ENCODE measurements around the gene RBKS. TPM values are rescaled to one million over a fixed set of nuclear protein-coding genes. Genes with fewer than 3 reads are reported as not detected.
"Not testable (repeated sequence)": the region's sequence is repeated elsewhere in the genome, so short reads cannot be mapped to it uniquely, and the experiment has no call there.

RBKS gene
- polyA plus RNA-seq, 1 donor, result 1.1 TPM

GRCh38 chr2:27873091-27873490 is 17.1 kb downstream of the RBKS start:
- DNase-seq (ENCODE audit: low read depth), result no peak

GRCh38 chr2:27871802-27872201 is 18.4 kb downstream of the RBKS start:
- DNase-seq (ENCODE audit: low read depth), result no peak

GRCh38 chr2:27870724-27871123 is 19.5 kb downstream of the RBKS start:
- no peak for DNase-seq (ENCODE audit: low read depth)

GRCh38 chr2:27869763-27870162 is 20.4 kb downstream of the RBKS start:
- DNase-seq (ENCODE audit: low read depth), result no peak

- DNase-seq (ENCODE audit: low read depth), result no peak
These were observed 23.9 kb downstream of the RBKS start for GRCh38 chr2:27866237-27866636.

GRCh38 chr2:27863955-27864354 is 26.2 kb downstream of the RBKS start:
- not testable (repeated sequence) for DNase-seq (ENCODE audit: low read depth)

- no peak for DNase-seq (ENCODE audit: low read depth)
These were observed 27.0 kb downstream of the RBKS start for GRCh38 chr2:27863146-27863545.

- DNase-seq (ENCODE audit: low read depth), result no peak
These were observed 30.1 kb downstream of the RBKS start for GRCh38 chr2:27860111-27860510.

GRCh38 chr2:27857417-27858172 is 32.6 kb downstream of the RBKS start:
- no peak for DNase-seq (ENCODE audit: low read depth)

GRCh38 chr2:27856956-27857355 is 33.2 kb downstream of the RBKS start:
- DNase-seq (ENCODE audit: low read depth), result no peak

- no peak for DNase-seq (ENCODE audit: low read depth)
These were observed 33.8 kb downstream of the RBKS start for GRCh38 chr2:27856386-27856785.

GRCh38 chr2:27855476-27855875 is 34.7 kb downstream of the RBKS start:
- DNase-seq (ENCODE audit: low read depth), result no peak

GRCh38 chr2:27854229-27854862 is 35.8 kb downstream of the RBKS start:
- no peak for DNase-seq (ENCODE audit: low read depth)

GRCh38 chr2:27852691-27853090 is 37.5 kb downstream of the RBKS start:
- no peak for DNase-seq (ENCODE audit: low read depth)

- no peak for DNase-seq (ENCODE audit: low read depth)
These were observed 40.5 kb downstream of the RBKS start for GRCh38 chr2:27849558-27850205.

- DNase-seq (ENCODE audit: low read depth), result no peak
These were observed 42.9 kb downstream of the RBKS start for GRCh38 chr2:27847333-27847732.

- no peak for DNase-seq (ENCODE audit: low read depth)
These were observed 45.3 kb downstream of the RBKS start for GRCh38 chr2:27844821-27845255.

- DNase-seq (ENCODE audit: low read depth), result no peak
These were observed 46.2 kb downstream of the RBKS start for GRCh38 chr2:27843992-27844391.

- DNase-seq (ENCODE audit: low read depth), result no peak
These were observed 47.3 kb downstream of the RBKS start for GRCh38 chr2:27842894-27843293.

- DNase-seq (ENCODE audit: low read depth), result no peak
These were observed 51.1 kb downstream of the RBKS start for GRCh38 chr2:27839022-27839618.

GRCh38 chr2:27838502-27838901 is 51.7 kb downstream of the RBKS start:
- no peak for DNase-seq (ENCODE audit: low read depth)

- no peak for DNase-seq (ENCODE audit: low read depth)
These were observed 56.3 kb downstream of the RBKS start for GRCh38 chr2:27833931-27834330.

- no peak for DNase-seq (ENCODE audit: low read depth)
These were observed 57.8 kb downstream of the RBKS start for GRCh38 chr2:27832396-27832795.

Measured in forelimb muscle (tissue), 1 donor.